Pancreas (tissue), 10 donors: ENCODE measurements around the gene TSNAX. TPM values are rescaled to one million over a fixed set of nuclear protein-coding genes. Genes with fewer than 3 reads are reported as not detected.

Experiments
- ATAC-seq, 4 donors: fragments of 200-7000 bp; cut with Tn5 transposase; one replicate each; pipeline versions ENCODE4 v1.8.0 to v1.9.1; 2020; ENCODE audit warnings: mild to moderate bottlenecking in 4 of 4, moderate library complexity in 4 of 4
- DNase-seq, 6 donors: peaks; one replicate each; pipeline ENCODE4 v3.0.0-alpha.2; 2020
- FAIRE-seq: peaks from 2 replicates; lab custom pipeline; 2012; peaks lifted over from hg19 to GRCh38; lab: Jason Lieb, UNC
- H3K27ac ChIP-seq, 4 donors: fragments of 200-600 bp; sonication (generic); 1 replicate in 3 of 4; 2 replicates in 1 of 4; pipeline versions ENCODE4 v1.5.0 to v1.8.0; 2020
- H3K27me3 ChIP-seq, 4 donors: fragments of 200-600 bp; one replicate each; pipeline ENCODE4 v1.8.0; 2021
- H3K36me3 ChIP-seq, 3 donors: fragments of 200-600 bp; sonication (generic) in 1 of 3; one replicate each; pipeline versions ENCODE4 v1.5.0 to v1.8.0; 2020 to 2021
- H3K4me1 ChIP-seq, 3 donors: fragments of 200-600 bp; one replicate each; pipeline ENCODE4 v1.8.0; 2021
- H3K4me3 ChIP-seq, 4 donors: fragments of 200-600 bp; sonication (generic) in 2 of 4; one replicate each; pipeline versions ENCODE4 v1.5.0 to v1.8.0; 2020 to 2021
- H3K9me3 ChIP-seq, 4 donors: fragments of 200-600 bp; one replicate each; pipeline ENCODE4 v1.8.0; 2021
- CTCF ChIP-seq, 4 donors: fragments of 200-600 bp; sonication (generic) in 3 of 4; IDR thresholded peaks; one replicate each; pipeline versions ENCODE4 v1.5.0 to v1.8.0; 2021; ENCODE audit warnings: antibody characterized with exemption in 4 of 4
- WGBS, 2 donors: extraction: QIAGEN DNeasy Blood & Tissue Kit; methylation state at CpG; one replicate each; pipeline ENCODE4 v1.1.7; 2013; 5-methylcytosine and 5-hydroxymethylcytosine counted together
- intact Hi-C, 3 donors: fragments of 100-400 bp; cut with DNase I; formaldehyde crosslinking; loops; one replicate each; pipeline versions ENCODE4 v1.11.1 to v1.14.2; 2022
- polyA plus RNA-seq, 2 donors: library from polyadenylated mRNA; stranded (reverse); fragments of 200-250 nt; gene quantifications; one replicate each; pipeline ENCODE4 v1.2.3, GENCODE V29; 2013
- total RNA-seq, 6 donors: library from RNA; stranded (reverse); fragmentation: NEBNext Ultra II Directional in 4 of 6; extraction: Animal tissue kit (Norgen Biotek cat#: 25700) in 4 of 6; gene quantifications; one replicate each; pipeline versions ENCODE4 v1.2.1 to v1.2.4, GENCODE V29; 2021 to 2023
- donor health status: healthy with polysubstance abuse.
- donor health status: DM: no; HTN: no; CAD: no; lungs with moderate emphysema.
- donor health status: DM: no; HTN: no; CAD: no.
- donor health status: control.
- donor health status: control.
- donor health status: Bipolar disorder and iron deficiency.
- donor health status: DM: yes; HTN: yes; CAD: no.
- donor health status: DM: no; HTN: no; CAD: no.
- donor health status: DM: no; HTN: no; CAD: no.
- donor health status: DM: yes; HTN: yes; CAD: no.

The TSNAX gene
- total and polyA plus RNA-seq, 8 donors: 5.1 to 18.2 (median 14.7) TPM

DNA sequence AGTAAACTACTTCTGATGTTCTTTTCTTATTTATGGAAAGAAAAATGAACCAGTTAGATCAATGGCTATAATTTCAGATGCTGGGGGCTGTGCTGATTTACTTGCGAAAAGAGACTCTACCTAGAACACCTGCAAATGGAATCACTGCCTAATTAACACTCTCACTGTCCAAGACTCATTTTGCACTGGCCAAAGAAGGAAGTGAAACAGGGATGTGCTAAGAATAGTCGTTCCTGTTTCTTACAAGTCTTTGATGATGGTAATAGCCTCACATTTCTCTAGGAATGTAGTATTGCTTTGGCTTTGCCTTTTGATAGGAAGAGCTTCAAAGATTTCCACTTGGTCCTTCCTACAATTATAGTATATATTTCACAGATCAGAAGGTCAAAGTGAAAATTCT lies 12.7 kb upstream of the TSNAX start:
- WGBS, 2 donors: 69 to 73% methylated on average over 2 of the region's 2 CpGs
- no peaks in the 10 kb centered on the region for H3K9me3 ChIP-seq
- DNase-seq: no peak
- intact Hi-C loops: no loop called here
- no peak for ATAC-seq
- H3K36me3 ChIP-seq: no peaks in the 10 kb centered on the region
- H3K27me3 ChIP-seq: no peaks in the 10 kb centered on the region
- TF ChIP-seq CTCF (IDR thresholded peaks at IDR 0.05): no peak
- H3K4me1 ChIP-seq: no peaks in the 10 kb centered on the region
- no peak overlapping the region for H3K27ac ChIP-seq
- FAIRE-seq: no peak
- H3K4me3 ChIP-seq: no peak overlapping the region

GRCh38 chr1:231517076-231517475 lies 11.4 kb upstream of the TSNAX start:
- no peak for DNase-seq
- intact Hi-C loops: no loop called here
- Histone ChIP-seq H3K27ac (no peak overlapping the region), H3K27me3 (no peaks in the 10 kb centered on the region), H3K4me1 (no peaks in the 10 kb centered on the region), H3K4me3 (no peak overlapping the region), H3K9me3 (no peaks in the 10 kb centered on the region), H3K36me3 (no peaks in the 10 kb centered on the region)
- no peak for FAIRE-seq
- 50 to 68% methylated on average over 3 of the region's 3 CpGs for WGBS, 2 donors
- TF ChIP-seq CTCF (IDR thresholded peaks at IDR 0.05): no peak
- ATAC-seq: no peak

- ATAC-seq (no peak), DNase-seq (no peak), FAIRE-seq (no peak)
- no peak for TF ChIP-seq CTCF (IDR thresholded peaks at IDR 0.05)
- H3K36me3 ChIP-seq: no peaks in the 10 kb centered on the region
- no peaks in the 10 kb centered on the region for H3K27me3 ChIP-seq
- no peaks in the 10 kb centered on the region for H3K4me1 ChIP-seq
- 66 to 70% methylated on average over 5 of the region's 5 CpGs for WGBS, 2 donors
- intact Hi-C loops: no loop called here
- H3K4me3 ChIP-seq: no peak overlapping the region
- H3K27ac ChIP-seq: no peak overlapping the region
- H3K9me3 ChIP-seq: no peaks in the 10 kb centered on the region
Measured at GRCh38 chr1:231518485-231519034, 9.9 kb upstream of the TSNAX start.

DNA sequence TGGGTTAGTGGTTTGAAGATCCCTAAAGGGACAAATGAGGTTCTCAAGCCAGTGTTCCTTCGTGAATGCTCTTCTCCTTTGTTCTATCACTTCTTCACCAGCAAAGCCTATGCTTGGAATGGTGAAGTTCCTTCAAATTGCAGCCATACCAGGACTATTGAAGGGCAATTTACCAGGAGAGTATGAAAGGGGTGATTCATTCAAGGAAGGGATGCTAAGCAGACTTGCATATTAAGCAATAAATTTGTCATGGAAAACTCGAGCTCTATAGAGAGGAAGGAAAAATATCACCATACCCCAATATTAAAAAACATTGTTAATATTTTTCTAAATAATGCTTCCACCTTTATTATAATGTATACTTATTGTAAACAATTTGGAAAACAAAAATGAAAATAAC lies 9.3 kb upstream of the TSNAX start:
- FAIRE-seq (no peak), DNase-seq (no peak), ATAC-seq (no peak)
- H3K27ac ChIP-seq: no peak overlapping the region
- H3K27me3 ChIP-seq: no peaks in the 10 kb centered on the region
- no peak overlapping the region for H3K4me3 ChIP-seq
- intact Hi-C loops: no loop called here
- H3K36me3 ChIP-seq: no peaks in the 10 kb centered on the region
- no peaks in the 10 kb centered on the region for H3K9me3 ChIP-seq
- no peaks in the 10 kb centered on the region for H3K4me1 ChIP-seq
- 66% methylated on average over 2 of the region's 2 CpGs for WGBS, 2 donors
- TF ChIP-seq CTCF (IDR thresholded peaks at IDR 0.05): no peak

DNA sequence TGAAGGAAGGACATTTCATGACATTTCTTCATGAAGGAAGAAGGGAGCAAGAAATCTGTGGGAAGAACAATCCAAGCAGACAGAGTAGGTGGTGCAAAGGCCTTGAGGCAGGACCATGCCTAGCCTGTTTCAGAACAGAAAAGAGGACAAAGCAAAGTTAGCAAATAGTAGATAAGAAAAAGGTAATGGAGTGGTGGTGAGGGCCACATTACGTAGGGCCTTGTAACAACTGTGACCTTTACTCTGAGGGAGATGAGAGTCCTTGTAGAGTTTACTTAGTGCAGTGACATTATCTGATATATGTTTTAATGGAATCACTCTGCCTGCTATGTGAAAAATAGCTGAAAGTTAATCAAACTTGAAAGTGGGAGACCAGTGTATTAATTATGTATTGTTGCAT lies 6.4 kb upstream of the TSNAX start:
- ATAC-seq (no peak), FAIRE-seq (no peak), DNase-seq (no peak)
- 63 to 71% methylated on average over 1 of the region's 1 CpG for WGBS, 2 donors
- no peaks in the 10 kb centered on the region for H3K27me3 ChIP-seq
- no peak overlapping the region for H3K4me3 ChIP-seq
- no peaks in the 10 kb centered on the region for H3K4me1 ChIP-seq
- H3K9me3 ChIP-seq: no peaks in the 10 kb centered on the region
- no peak for TF ChIP-seq CTCF (IDR thresholded peaks at IDR 0.05)
- intact Hi-C loops: no loop called here
- H3K36me3 ChIP-seq: no peaks in the 10 kb centered on the region
- no peak overlapping the region for H3K27ac ChIP-seq
